ENCODE results near the gene HCN2.

HCN2 gene

DNA sequence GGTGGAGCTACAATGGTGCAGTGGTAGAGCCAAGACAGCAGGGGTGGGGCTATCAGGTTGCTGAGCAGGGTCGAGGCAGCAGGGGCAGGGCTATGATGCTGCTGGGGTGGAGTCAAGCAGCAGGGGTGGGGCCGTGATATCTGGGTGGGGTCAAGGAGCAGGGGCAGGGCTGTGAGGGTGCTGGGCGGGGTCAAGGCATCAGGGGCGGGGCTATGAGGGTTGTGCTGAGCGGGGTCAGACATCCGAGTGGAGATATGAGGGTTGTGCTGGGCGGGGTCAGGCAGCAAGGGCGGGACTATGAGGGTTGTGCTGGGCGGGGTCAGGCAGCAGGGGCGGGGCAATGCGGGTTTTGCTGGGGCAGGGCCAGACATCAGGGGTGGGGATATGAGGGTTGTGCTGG is 14.7 kb downstream of the HCN2 start:
- DNase-seq (ENCODE audit: low read depth in 2 of 2), result peak; percentile 54 to 61

DNA sequence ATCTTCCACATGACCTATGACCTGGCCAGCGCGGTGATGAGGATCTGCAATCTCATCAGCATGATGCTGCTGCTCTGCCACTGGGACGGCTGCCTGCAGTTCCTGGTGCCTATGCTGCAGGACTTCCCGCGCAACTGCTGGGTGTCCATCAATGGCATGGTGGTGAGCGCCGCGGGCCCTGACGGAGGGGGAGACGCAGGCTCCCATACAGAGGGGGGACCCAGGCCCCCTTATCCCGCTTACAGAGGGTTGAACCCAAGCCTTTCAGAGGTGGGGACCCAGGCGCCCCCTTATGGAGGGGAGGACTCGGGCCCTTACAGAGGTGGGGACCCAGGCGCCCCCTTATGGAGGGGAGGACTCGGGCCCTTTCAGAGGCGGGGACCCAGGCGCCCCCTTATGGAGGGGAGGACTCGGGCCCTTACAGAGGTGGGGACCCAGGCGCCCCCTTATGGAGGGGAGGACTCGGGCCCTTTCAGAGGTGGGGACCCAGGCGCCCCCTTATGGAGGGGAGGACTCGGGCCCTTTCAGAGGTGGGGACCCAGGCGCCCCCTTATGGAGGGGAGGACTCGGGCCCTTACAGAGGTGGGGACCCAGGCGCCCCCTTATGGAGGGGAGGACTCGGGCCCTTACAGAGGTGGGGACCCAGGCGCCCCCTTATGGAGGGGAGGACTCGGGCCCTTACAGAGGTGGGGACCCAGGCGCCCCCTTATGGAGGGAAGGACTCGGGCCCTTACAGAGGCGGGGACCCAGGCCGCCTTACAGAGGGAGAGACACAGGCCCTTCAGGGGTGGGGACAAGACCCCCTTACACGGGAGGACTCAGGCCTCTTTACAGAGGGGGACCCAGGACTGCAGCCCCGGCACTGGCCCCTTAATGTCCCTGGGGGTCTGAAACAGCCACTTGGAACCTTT is 15.6 kb downstream of the HCN2 start:
- DNase-seq (ENCODE audit: low read depth in 2 of 2), result peak in 1 of 2 donors; percentile 40

DNA sequence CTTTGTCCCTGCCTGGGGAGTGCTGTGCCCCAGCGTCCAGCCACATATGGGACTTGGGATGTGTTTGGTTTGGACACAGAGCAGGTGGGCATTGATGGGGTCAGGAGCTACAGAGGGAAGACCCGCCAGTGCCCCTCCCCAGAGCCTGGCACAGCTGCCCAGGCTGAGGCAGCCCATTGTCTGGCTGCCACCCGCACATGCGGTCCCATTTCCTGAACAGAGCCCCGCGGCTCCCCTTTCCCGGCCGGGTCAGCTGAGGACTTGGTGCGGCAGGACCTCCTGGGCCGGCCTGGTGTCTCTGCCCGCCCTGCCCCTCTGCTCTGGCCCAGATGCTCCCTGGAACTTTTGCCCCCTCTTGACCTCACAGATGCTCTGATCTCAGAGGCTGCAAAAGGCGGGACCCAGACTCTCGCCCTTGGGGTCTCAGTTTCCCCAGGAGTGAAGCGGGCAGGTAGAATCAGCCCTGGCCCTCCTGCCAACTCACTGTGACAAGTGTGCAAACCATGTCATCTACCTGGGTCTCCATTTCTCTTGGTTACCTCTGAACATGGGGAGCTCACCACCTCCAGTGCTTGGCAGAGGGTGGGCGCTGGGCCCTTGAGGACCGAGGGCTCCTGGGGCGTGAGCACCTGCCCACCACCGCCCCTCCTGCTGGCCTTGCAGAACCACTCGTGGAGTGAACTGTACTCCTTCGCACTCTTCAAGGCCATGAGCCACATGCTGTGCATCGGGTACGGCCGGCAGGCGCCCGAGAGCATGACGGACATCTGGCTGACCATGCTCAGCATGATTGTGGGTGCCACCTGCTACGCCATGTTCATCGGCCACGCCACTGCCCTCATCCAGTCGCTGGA is 17.8 kb downstream of the HCN2 start:
- DNase-seq (ENCODE audit: low read depth in 2 of 2), result no peak

DNA sequence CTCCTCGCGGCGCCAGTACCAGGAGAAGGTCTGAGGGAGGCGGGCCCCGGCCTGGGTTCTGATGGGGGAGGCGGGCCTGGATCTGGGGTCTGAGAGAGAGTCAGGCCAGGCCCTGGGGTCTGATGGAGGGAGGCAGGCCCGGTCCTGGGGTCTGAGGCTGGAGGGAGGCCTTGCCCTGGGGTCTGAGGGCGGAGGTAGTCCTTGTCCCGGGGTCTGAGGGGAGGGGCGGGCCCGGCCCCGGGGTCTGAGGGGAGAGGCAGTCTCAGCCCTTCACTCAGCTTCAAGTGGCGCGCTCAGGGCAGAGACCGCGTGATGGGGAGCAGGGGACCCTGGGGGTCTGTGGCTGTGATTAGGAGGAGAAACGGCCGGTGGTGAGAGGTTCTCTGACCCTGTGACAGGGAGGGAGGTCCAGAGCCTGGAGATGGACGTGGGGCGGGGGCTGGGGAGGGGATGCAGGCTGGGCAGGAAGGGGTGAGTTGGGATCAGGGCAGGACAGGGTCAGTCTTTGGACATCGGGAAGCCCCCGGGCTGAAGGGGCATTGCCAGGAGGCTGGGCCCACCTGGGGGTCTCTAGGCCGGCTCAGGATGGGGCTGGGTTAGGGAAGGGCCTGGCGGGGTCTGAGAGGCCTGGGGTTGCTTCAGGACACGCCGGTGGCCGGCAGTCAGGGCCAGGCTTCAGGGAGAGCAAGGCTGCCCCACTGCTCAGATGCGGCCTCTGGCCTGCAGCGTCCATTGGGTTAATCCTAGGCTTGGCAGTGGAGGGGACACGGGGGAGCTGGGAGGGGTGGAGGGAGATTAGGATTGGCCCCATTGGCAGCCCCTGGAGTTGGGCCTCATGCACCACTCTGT is 18.7 kb downstream of the HCN2 start:
- no peak for DNase-seq (ENCODE audit: low read depth in 2 of 2)

DNA sequence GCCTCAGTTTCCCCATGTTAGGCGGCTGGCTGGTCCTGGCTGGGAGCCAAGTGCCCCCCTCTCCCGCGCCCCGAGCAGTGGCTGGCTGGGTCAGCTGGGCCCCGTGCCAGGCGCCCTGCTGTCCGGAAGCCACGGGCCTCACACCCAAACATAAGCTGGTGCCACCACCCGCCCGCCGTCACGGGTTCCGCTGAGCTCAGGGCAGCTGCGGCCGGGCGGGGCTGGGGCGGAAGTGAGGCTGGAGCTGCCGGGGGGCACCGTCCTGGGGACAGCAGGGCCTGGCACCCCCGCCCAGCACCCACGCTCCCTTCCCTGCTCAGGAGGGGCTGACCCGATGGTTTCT is 19.3 kb downstream of the HCN2 start:
- no peak for DNase-seq (ENCODE audit: low read depth in 2 of 2)

DNA sequence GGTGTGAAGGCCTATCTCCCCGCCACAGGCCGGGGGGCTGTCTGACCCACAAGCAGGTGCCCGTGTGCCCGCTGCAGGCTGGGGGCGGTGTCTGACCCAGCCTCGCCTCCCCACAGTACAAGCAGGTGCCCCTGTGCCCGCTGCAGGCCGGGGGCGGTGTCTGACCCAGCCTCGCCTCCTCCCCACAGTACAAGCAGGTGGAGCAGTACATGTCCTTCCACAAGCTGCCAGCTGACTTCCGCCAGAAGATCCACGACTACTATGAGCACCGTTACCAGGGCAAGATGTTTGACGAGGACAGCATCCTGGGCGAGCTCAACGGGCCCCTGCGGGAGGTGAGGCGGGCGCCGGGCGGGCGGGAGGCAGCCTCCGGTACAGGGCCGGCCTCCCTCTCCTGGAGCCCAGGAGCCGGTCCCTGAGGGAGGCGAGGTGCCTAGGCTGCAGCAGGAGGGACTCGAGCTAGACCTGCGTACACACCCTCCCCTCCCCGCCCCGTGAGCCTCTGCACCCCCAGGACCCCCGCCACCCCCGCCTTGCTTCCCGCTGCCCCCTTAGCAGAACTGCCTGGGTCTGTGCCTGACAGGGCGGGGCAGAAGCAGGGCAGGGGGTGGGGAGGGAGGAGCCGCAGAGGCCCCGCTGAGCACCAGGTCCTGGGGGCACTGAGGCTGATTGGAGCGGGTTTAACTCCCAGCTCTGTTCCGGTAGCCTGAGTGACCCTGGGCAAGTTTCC is 20.6 kb downstream of the HCN2 start:
- no peak for DNase-seq (ENCODE audit: low read depth in 2 of 2)

DNA sequence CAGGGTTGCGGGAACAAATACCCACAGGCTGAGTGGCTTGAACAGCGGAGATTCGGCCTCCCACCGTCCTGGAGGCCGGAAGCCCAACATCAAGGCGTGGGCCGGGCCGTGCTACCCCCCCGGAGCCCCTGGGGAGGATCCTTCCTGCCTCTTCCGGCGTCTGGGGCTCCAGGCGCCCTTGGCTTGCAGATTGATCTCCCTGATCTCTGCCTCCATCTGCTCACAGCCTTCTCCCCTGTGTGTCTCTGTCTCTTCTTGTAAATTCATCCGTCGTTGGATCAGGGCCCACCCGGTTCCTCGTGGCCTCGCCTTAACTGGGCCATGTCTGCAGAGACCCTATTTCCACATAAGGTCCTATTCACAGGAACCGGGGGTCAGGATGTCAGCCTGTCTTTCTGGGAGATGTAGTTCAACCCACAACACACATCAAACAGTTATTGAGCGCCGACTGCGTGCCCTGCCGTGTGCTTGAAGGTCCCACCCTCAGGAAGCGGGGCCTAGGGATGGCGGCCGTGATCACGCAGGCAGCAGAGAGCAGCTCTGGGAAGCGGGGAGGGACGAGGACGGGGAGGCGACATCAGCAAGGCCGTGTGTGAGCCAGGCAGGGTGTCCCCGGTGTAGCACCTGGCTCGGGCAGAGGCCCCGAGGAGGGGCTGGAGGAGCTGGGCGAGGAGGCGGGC is 21.3 kb downstream of the HCN2 start:
- peak; percentile 53 to 54 for DNase-seq (ENCODE audit: low read depth in 2 of 2)

DNA sequence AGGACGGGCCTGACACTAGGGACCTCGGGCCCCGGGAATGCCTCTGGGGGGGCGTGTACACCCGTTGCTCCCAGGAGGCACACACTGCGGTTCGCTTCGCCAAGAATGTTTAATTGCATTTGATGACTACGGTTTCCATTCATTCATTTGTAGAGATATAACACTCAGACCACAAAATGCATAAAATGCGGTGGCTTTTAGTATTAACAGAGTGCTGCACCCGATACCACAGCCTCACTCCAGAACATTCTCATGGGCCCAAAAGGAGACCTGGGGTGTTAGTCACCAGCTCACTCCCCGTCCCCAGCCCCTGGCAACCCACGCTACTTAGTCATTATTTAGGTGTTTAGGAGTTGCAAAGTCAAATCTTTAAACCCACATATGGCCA is 21.8 kb downstream of the HCN2 start:
- peak; percentile 58 to 67 for DNase-seq (ENCODE audit: low read depth in 2 of 2)

DNA sequence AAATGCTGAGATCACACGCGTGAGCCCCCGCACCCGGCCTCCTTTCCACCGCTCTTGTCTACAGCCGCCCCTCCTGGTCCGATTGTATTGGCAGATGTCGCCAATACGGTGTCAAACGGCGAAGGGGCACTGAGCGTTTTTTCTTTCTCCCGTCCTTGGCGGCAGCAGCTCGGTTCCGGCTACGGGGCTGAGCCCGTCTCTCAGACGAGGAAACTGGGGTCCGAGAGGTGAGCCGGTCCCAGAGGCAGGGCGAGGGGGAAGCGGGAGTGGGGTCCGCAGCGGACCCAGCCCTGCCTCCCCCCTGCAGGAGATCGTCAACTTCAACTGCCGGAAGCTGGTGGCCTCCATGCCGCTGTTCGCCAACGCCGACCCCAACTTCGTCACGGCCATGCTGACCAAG is 23.3 kb downstream of the HCN2 start:
- no peak for DNase-seq (ENCODE audit: low read depth in 2 of 2)

DNA sequence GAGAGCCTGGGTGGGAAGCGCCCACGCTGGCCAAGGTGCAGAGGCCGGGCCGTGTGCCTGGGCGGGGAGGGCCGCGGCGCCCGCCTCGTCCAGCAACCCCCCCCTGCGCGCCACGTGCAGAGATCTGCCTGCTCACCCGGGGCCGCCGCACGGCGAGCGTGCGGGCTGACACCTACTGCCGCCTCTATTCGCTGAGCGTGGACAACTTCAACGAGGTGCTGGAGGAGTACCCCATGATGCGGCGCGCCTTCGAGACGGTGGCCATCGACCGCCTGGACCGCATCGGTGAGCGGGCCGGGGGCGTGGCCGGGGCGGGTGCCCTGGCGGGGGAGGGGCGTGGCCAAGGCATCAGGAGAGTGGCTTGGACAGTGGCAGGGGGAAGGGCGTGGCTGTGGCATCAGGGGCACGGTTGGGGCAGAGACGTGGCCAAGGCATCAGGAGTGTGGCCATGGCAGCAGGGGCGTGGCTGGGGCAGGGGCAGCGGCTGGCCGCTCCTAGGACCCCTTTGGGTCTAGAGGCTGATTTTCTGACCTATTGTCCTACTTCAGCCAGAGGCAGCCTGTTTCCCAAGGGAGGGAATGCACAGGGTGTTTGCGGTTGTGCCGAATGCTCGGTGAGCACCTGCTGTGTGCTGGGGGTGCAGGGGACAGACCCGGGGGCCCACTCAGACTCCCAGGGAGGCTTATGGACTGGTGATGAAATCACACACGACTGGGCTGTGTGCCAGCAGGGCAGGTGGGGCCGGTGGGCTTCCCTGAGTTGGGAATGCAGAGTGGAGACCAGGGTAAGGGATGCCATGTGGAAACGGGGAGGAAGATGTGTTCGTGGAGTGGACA is 24.3 kb downstream of the HCN2 start:
- no peak for DNase-seq (ENCODE audit: low read depth in 2 of 2)

DNA sequence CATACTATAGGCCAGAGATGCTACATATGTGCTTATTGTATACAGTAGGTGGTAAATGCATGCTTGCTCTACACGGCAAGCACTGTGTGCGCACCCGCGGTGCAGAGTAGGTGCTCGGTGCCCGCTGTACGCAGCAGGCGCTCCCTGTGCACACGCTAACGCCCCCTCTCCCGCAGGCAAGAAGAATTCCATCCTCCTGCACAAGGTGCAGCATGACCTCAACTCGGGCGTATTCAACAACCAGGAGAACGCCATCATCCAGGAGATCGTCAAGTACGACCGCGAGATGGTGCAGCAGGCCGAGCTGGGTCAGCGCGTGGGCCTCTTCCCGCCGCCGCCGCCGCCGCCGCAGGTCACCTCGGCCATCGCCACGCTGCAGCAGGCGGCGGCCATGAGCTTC is 25.9 kb downstream of the HCN2 start:
- no peak for DNase-seq (ENCODE audit: low read depth in 2 of 2)

DNA sequence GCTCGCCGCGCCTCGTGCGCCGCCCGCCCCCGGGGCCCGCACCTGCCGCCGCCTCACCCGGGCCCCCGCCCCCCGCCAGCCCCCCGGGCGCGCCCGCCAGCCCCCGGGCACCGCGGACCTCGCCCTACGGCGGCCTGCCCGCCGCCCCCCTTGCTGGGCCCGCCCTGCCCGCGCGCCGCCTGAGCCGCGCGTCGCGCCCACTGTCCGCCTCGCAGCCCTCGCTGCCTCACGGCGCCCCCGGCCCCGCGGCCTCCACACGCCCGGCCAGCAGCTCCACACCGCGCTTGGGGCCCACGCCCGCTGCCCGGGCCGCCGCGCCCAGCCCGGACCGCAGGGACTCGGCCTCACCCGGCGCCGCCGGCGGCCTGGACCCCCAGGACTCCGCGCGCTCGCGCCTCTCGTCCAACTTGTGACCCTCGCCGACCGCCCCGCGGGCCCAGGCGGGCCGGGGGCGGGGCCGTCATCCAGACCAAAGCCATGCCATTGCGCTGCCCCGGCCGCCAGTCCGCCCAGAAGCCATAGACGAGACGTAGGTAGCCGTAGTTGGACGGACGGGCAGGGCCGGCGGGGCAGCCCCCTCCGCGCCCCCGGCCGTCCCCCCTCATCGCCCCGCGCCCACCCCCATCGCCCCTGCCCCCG is 26.5 kb downstream of the HCN2 start:
- no peak for DNase-seq (ENCODE audit: low read depth in 2 of 2)

DNA sequence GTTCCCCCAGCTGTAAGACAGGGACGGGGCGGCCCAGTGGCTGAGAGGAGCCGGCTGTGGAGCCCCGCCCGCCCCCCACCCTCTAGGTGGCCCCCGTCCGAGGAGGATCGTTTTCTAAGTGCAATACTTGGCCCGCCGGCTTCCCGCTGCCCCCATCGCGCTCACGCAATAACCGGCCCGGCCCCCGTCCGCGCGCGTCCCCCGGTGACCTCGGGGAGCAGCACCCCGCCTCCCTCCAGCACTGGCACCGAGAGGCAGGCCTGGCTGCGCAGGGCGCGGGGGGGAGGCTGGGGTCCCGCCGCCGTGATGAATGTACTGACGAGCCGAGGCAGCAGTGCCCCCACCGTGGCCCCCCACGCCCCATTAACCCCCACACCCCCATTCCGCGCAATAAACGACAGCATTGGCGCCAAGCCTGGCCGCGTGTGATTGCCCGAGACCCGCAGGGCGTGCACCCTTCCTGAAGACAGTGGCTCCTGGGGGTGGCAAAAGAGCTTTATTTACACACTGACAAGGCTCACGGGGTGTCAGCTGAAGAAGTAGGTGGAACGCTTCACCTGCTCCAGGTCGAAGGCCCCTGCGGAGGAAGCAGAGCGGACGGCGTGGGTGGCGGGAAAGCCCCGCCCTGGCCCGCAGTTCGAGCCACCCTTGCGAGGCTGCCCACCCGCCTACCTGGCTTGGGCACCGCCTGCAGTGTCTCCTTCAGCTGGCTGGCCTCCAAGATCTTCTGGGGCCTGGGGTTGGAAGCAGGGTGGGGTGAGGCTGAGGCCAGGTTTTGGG is 27.3 kb downstream of the HCN2 start:
- no peak for DNase-seq (ENCODE audit: low read depth in 2 of 2)

DNA sequence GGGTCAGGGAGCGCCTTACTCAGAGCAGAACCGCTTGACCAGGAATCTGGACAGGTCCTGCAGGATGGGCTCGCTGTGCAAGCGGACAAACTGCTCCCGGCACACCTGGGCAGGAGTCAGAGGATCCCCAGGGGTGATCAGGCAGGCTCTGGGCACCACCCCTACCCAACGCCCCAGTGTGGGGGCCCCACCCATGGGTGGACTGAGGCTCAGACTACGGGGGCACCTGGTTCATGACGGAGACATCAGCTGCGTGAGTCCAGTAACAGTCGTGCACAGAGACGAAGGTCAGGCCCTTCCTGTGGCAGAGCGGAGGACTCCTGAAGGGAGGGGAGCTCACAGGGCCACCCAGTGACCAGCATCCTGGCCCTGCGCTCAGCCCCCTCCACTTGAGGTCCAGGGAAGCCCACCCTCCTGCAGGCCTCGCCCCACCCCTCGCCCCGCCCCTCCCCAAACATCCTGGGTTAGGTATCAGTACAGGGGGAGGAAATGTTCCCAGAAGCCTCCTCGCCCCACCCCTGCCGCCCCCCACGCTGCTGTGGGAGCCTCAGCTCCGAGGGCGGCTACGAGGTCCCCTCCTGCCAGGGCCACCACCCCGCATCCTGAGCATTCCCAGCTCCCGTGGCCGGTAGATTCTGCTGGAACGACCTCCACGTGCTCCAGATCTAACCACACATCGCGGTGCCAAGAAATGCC is 28.0 kb downstream of the HCN2 start:
- DNase-seq (ENCODE audit: low read depth in 2 of 2), result no peak

DNA sequence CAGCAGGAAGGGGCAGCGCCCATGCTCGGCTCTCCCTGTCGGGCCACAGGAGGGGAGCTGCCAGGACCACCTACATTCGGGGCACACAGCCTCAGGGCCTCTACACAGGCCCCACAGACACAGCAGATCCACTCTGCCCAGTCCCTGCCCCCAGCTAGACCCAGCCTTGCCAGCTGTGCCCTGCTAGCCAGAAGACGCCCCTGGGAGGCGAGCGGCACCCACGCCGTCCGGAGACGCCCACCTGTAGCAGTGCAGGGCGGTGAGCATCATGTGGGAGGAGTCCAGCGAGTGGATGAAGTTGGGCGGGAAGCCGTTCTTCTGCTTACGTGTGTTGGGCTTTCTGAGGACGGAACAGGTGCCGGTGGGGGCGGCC is 28.6 kb downstream of the HCN2 start:
- DNase-seq (ENCODE audit: low read depth in 2 of 2), result no peak

DNA sequence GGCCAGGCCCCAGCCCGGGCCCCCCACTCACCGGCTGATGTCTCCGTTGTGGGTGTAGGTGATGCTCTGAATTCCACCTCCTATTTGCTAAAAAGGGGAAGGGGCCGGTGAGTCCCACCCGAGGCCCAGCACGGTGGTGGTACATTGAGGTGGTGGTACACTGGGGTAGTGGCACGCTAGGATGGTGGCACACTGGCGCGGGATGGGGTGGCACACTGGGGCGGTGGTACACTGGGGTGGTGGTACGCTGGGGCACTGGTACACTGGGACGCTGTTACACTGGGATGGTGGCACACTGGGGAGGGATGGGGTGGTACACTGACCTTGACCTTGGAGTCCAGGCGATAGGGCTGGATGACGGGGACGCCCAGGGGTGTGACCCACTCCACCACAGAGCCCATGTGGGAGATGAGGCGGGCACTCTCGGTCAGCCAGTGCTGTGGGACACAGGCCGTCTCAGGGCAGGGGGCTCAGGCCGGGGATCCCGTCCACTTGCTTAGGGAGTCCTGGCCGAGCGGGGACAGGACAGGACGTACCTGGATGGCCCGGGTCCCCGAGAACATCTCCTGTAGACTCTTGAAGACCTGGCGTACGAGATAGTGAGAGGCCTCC is 29.1 kb downstream of the HCN2 start:
- no peak for DNase-seq (ENCODE audit: low read depth in 2 of 2)

DNA sequence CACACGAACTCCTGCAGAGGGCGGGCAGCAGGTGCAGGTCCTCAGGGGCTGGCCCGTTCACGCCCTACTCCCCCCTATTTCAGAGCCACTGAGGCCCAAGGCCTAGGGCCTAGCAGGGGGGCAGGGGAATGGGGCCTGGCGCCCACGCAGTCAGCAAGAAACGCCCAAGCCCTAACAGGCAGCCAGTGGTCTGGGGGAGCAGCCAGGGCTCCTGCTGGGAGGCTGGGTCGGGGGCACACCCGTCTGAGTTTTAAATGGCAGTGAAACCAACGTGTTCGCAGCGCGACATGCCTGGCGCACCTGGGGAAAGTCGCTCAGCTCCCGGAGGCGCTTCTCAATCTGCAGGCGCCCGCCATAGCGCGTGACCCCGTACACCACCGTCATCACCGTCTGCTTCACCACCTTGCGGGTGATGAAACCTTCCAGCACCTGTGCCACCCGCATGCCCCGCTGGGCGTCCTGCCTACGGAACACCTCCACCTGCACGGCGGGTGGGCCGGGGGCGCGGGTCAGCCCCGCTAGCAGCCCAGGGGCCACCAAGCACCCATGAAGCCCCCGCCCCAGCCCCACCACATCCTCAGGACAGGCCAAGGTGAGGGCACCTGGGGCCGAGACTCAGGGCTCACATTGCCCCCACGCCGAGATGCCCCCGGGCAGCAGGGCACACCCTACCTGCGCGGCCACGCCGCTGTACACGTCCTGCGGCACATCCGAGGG is 29.8 kb downstream of the HCN2 start:
- no peak for DNase-seq (ENCODE audit: low read depth in 2 of 2)

Data from stimulated activated CD8-positive, alpha-beta memory T cell treated with anti-CD3 and anti-CD28 coated beads, Interleukin-2, amount 100 ng/mL, for 48 hours (primary cell).